ENCODE measurements around the gene AMIGO1.

The AMIGO1 gene

GRCh38 chr1:109509176-109510134, at the start of gene AMIGO1:
TSS of gene AMIGO1 (minus strand) at chr1:109509727. CDS start at chr1:109508912, 815 bp downstream.
- peak; percentile 85 for DNase-seq

- DNase-seq = no peak
These were observed 48.0 kb upstream of the AMIGO1 start for GRCh38 chr1:109557520-109557919.

- DNase-seq = no peak
These were observed 47.0 kb upstream of the AMIGO1 start for GRCh38 chr1:109556563-109556962.

GRCh38 chr1:109548321-109549267, 39.1 kb upstream of the AMIGO1 start, which contains the start of gene GNAI3:
TSS of gene GNAI3 (plus strand) at chr1:109548615. CDS start at chr1:109548721, 106 bp downstream.
- peak; percentile 98 for DNase-seq

GRCh38 chr1:109547463-109548320, 38.2 kb upstream of the AMIGO1 start:
- DNase-seq = peak; percentile 55

- peak; percentile 96 for DNase-seq
These were observed 37.0 kb upstream of the AMIGO1 start for GRCh38 chr1:109546311-109547109.

- no peak for DNase-seq
These were observed 34.6 kb upstream of the AMIGO1 start for GRCh38 chr1:109543988-109544735.

GRCh38 chr1:109543283-109543987, 33.9 kb upstream of the AMIGO1 start:
- DNase-seq = no peak

GRCh38 chr1:109542657-109543056, 33.1 kb upstream of the AMIGO1 start:
- DNase-seq = no peak

GRCh38 chr1:109541102-109541501, 31.6 kb upstream of the AMIGO1 start:
- no peak for DNase-seq

- no peak for DNase-seq
These were observed 30.1 kb upstream of the AMIGO1 start, which contains the start of gene GPR61 for GRCh38 chr1:109539676-109540075. TSS of gene GPR61 (plus strand) at chr1:109539872. CDS start at chr1:109543023, 3,151 bp downstream.

GRCh38 chr1:109538827-109539555, 29.5 kb upstream of the AMIGO1 start:
- no peak for DNase-seq

GRCh38 chr1:109537450-109538178, 28.1 kb upstream of the AMIGO1 start:
- no peak for DNase-seq

GRCh38 chr1:109535971-109536491, 26.5 kb upstream of the AMIGO1 start:
- DNase-seq = no peak

GRCh38 chr1:109535481-109535880, 26.0 kb upstream of the AMIGO1 start:
- DNase-seq = no peak

- no peak for DNase-seq
These were observed 24.9 kb upstream of the AMIGO1 start for GRCh38 chr1:109534307-109534858.

GRCh38 chr1:109532365-109533136, 23.0 kb upstream of the AMIGO1 start:
- DNase-seq = peak; percentile 89

Data from DMS53 (cell line).